Spleen (tissue), 7 donors: Measurements from ENCODE around the gene BPGM.

Experiments
- CTCF ChIP-seq, 11 experiments: fragments of 200-600 bp in 7 of 11; fragments of 450-650 bp in 4 of 11; sonication (generic) in 4 of 11; IDR thresholded peaks in 8 of 11; conservative IDR thresholded peaks in 3 of 11; 1 replicate in 7 of 11; 2 replicates in 4 of 11; pipeline versions ENCODE4 v1.4.0 to v1.8.0; 2016 to 2021; ENCODE audit warnings: antibody characterized with exemption in 11 of 11, inconsistent platforms in 4 of 11, mild to moderate bottlenecking in 1 of 11
- POLR2A ChIP-seq, 3 donors: fragments of 450-650 bp; IDR thresholded peaks; one replicate each; pipeline ENCODE4 v1.5.1; 2017; ENCODE audit warnings: antibody characterized with exemption in 3 of 3, mild to moderate bottlenecking in 1 of 3
- POLR2AphosphoS5 ChIP-seq, 3 donors: sonication (generic); formaldehyde crosslinking; IDR thresholded peaks; one replicate each; pipeline ENCODE4 v1.5.1; 2017; ENCODE audit warnings: antibody characterized with exemption in 3 of 3
- donor health status: DM: no; HTN: no; CAD: no; lungs with moderate emphysema.
- donor health status: DM: no; HTN: no; CAD: no.
- donor health status: DM: no; HTN: no; CAD: no.

- TF ChIP-seq CTCF (IDR thresholded peaks at IDR 0.05 in 8 of 11, conservative IDR thresholded peaks at IDR 0.05 in 3 of 11), result no peak
- no peak for TF ChIP-seq POLR2AphosphoS5 (IDR thresholded peaks at IDR 0.05)
- TF ChIP-seq POLR2A (IDR thresholded peaks at IDR 0.05), result no peak
These were observed 15.7 kb downstream of the BPGM start for GRCh38 chr7:134662166-134662870.
